ENCODE results near the gene KLB.
"Not testable (repeated sequence)": the region's sequence is repeated elsewhere in the genome, so short reads cannot be mapped to it uniquely, and the experiment has no call there.

Gene KLB

GRCh38 chr4:39453738-39454137, 47.0 kb downstream of the KLB start:
- H3K4me3 ChIP-seq (ENCODE audit: low read depth, low read length) = no peak overlapping the region
- no peak for TF ChIP-seq CTCF (IDR thresholded peaks at IDR 0.05; ENCODE audit: low read depth, low read length, missing control alignments)
- DNase-seq = no peak
- H3K27me3 ChIP-seq (replicated peaks) = no peaks in the 10 kb centered on the region
- H3K27ac ChIP-seq = no peak overlapping the region
- in situ Hi-C loops (cut with HindIII; ENCODE audit: low pct_ligation_motif_present, low sequenced_read_pairs) = no loop called here
- peaks cover 75% of the 10 kb centered on the region for H3K36me3 ChIP-seq (replicated peaks)

- no peaks in the 10 kb centered on the region for H3K27me3 ChIP-seq (replicated peaks)
- no peak overlapping the region for H3K4me3 ChIP-seq (ENCODE audit: low read depth, low read length)
- no peak overlapping the region for H3K27ac ChIP-seq
- H3K36me3 ChIP-seq (replicated peaks) = peaks cover 73% of the 10 kb centered on the region
- in situ Hi-C loops (cut with HindIII; ENCODE audit: low pct_ligation_motif_present, low sequenced_read_pairs) = no loop called here
- no peak for TF ChIP-seq CTCF (IDR thresholded peaks at IDR 0.05; ENCODE audit: low read depth, low read length, missing control alignments)
- DNase-seq = no peak
Measured at GRCh38 chr4:39455486-39455885, 48.8 kb downstream of the KLB start.

- TF ChIP-seq CTCF (IDR thresholded peaks at IDR 0.05; ENCODE audit: low read depth, low read length, missing control alignments) = no peak
- H3K27me3 ChIP-seq (replicated peaks) = no peaks in the 10 kb centered on the region
- H3K36me3 ChIP-seq (replicated peaks) = peaks cover 58% of the 10 kb centered on the region
- in situ Hi-C loops (cut with HindIII; ENCODE audit: low pct_ligation_motif_present, low sequenced_read_pairs) = no loop called here
- no peak overlapping the region for H3K27ac ChIP-seq
- DNase-seq = no peak
- H3K4me3 ChIP-seq (ENCODE audit: low read depth, low read length) = peak overlapping the region; percentile 98
Measured at GRCh38 chr4:39456946-39457763, 50.4 kb downstream of the KLB start.

- H3K27me3 ChIP-seq (replicated peaks); DNase-seq; in situ Hi-C loops (cut with HindIII; ENCODE audit: low pct_ligation_motif_present, low sequenced_read_pairs): not testable (repeated sequence)
- H3K4me3 ChIP-seq (ENCODE audit: low read depth, low read length) = peak overlapping the region; percentile 98
- H3K27ac ChIP-seq = peak overlapping the region; percentile 94
- H3K36me3 ChIP-seq (replicated peaks) = peaks cover 48% of the 10 kb centered on the region
Measured at GRCh38 chr4:39458161-39458504, 51.4 kb downstream of the KLB start.

GRCh38 chr4:39458505-39459300, 52.0 kb downstream of the KLB start, which contains the start of the genes LIAS and RPL9:
Gene LIAS (plus strand): TSS chr4:39459056. CDS start chr4:39459118, 62 bp downstream.
Gene RPL9 (minus strand): TSS chr4:39458922. CDS start chr4:39458439, 483 bp downstream.
- Histone ChIP-seq H3K4me3 (ENCODE audit: low read depth, low read length) (peak within 1 kb of the TSS; percentile 98), H3K36me3 (replicated peaks) (peaks cover 43% of the 10 kb centered on the region), H3K27ac (peak within 1 kb of the TSS; percentile 94), H3K27me3 (replicated peaks) (no peaks in the 10 kb centered on the region)
- in situ Hi-C loops (cut with HindIII; ENCODE audit: low pct_ligation_motif_present, low sequenced_read_pairs) = no loop called here
- peak; percentile 98 for DNase-seq
- no peak for TF ChIP-seq CTCF (IDR thresholded peaks at IDR 0.05; ENCODE audit: low read depth, low read length, missing control alignments)

- Histone ChIP-seq H3K4me3 (ENCODE audit: low read depth, low read length) (no peak overlapping the region), H3K27me3 (replicated peaks) (no peaks in the 10 kb centered on the region), H3K36me3 (replicated peaks) (no peaks in the 10 kb centered on the region), H3K27ac (peak overlapping the region; percentile 61)
- peak; percentile 84 for DNase-seq
- TF ChIP-seq CTCF (IDR thresholded peaks at IDR 0.05; ENCODE audit: low read depth, low read length, missing control alignments) = peak; percentile 36
- in situ Hi-C loops (cut with HindIII; ENCODE audit: low pct_ligation_motif_present, low sequenced_read_pairs) = no loop called here
Measured at GRCh38 chr4:39464886-39465501, 58.3 kb downstream of the KLB start.

All from brain microvascular endothelial cell (primary cell).